ENCODE results near the gene CARD10. TPM values are rescaled to one million over a fixed set of nuclear protein-coding genes. Genes with fewer than 3 reads are reported as not detected.

Gene CARD10
- total and polyA plus RNA-seq, 2 of the 13 experiments (the other 11 are each of a cell fraction or from before 2014, with no cell fraction given) = 35.2 to 55.8 TPM

GRCh38 chr22:37493979-37494378 is 25.2 kb downstream of the CARD10 start:
- Histone ChIP-seq H3K27ac (ENCODE audit: extremely low read length, insufficient read depth, low read length) (no peak overlapping the region), H3K9ac (ENCODE audit: insufficient read depth, low read depth, low read length) (no peak overlapping the region), H3K79me2 (ENCODE audit: insufficient read depth, low read length) (no peaks in the 10 kb centered on the region), H3K9me3 (ENCODE audit: low read length) (no peaks in the 10 kb centered on the region), H3K4me1 (ENCODE audit: insufficient read depth, low read length) (peaks cover 12% of the 10 kb centered on the region), H3K4me3 (replicated peaks in 1 of 3; ENCODE audit: insufficient read depth in 1 of 3, low read depth in 2 of 3, low read length in 3 of 3) (no peak overlapping the region), H2AFZ (ENCODE audit: low read length) (no peak overlapping the region), H4K20me1 (ENCODE audit: insufficient read depth, low read length) (no peaks in the 10 kb centered on the region), H3K27me3 (ENCODE audit: control insufficient read depth in 1 of 2, insufficient read depth in 2 of 2, low read length in 2 of 2) (no peaks in the 10 kb centered on the region), H3K4me2 (ENCODE audit: low read depth, low read length) (no peak overlapping the region), H3K36me3 (replicated peaks in 1 of 2; ENCODE audit: control insufficient read depth in 1 of 2, insufficient read depth in 2 of 2, low read length in 2 of 2) (peaks cover 32 to 67% of the 10 kb centered on the region in 2 experiments)
- ChIA-PET CTCF (ENCODE audit: low intra/inter-chr PET ratio, low total read pairs) (no interaction called here), POLR2A (no interaction called here)
- DNase-seq (ENCODE audit: low spot score) = no peak
- TF ChIP-seq AGO2 (optimal IDR thresholded peaks at IDR 0.05; ENCODE audit: low read depth, low read length) (peak; percentile 65), POLR2AphosphoS5 (IDR thresholded peaks at IDR 0.05; ENCODE audit: low read depth, low read length) (no peak), ZBED4 (CRISPR knock-in tag; IDR thresholded peaks at IDR 0.05; ENCODE audit: borderline replicate concordance) (no peak)
- intact Hi-C loops (cut with micrococcal nuclease; ENCODE audit: unreplicated experiment) (no loop called here), in situ Hi-C loops (cut with HindIII; ENCODE audit: extremely low pct_ligation_motif_present, low pct_unique_long_range_greater_than_20kb) (no loop called here)
- BruUV-seq (replicated peaks) = no TSS peak
- FAIRE-seq = no peak
- ATAC-seq = no peak
- WGBS (ENCODE audit: low lambda C conversion rate) = no CpG with 5 or more reads among the region's 10 CpGs

All from HepG2 (cell line).